Bronchus fibroblast of lung (primary cell): ENCODE data around the gene AQP9. TPM values are rescaled to one million over a fixed set of nuclear protein-coding genes. Genes with fewer than 3 reads are reported as not detected.

ENCODE experiments used
- total RNA-seq: library from RNA; depleted of rRNA; stranded (reverse); fragments of >200 nt; gene quantifications from 2 replicates; pipeline ENCODE4 v1.2.3, GENCODE V29; 2015

Gene AQP9
- not detected in 2 replicates for total RNA-seq

DNA sequence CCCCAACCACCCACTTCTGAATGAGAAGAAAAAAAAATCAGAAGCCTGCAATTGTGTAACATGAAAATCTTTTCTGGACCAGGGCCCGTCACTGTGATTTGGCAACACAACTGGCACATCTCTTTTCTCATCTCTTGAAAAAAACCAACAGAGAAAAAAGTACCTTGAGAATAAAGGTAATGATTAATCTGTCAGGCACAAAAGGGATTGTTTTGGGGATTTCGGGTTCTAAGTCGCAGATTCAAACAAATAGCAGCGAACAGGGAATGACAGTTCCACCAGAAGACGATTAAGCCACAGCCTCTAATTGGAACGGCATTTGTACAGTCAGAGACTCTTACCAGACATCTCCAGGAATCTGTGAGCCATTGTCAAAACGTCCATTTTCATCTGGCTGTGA lies at the start of gene AQP9:
Gene AQP9, plus strand, starts transcription at position 276 of the 400 bp plus-strand sequence. CDS start 185 bp downstream, outside the sequence.

Other genes starting within 250 kb of the AQP9 start
- gene ALDH1A2, start 72.7 kb upstream of the AQP9 start, total RNA-seq = 0.30 and 0.84 TPM in 2 replicates